Fibroblast of lung (primary cell): ENCODE data around the gene FGF5.

Experiments
- EZH2 ChIP-seq: IDR thresholded peaks from 2 replicates; pipeline ENCODE4 v1.5.1; 2012; ENCODE audit warnings: low read length, control low read depth, mild to moderate bottlenecking; ENCODE audit errors: missing control alignments
- TF ChIP-seq, protein P1 (sequence below), 2 donors: IDR thresholded peaks in 1 of 2; conservative IDR thresholded peaks in 1 of 2; 1 replicate in 1 of 2; 2 replicates in 1 of 2; pipeline ENCODE4 v1.5.1; 2011 to 2012; ENCODE audit warnings: low read length in 2 of 2, control low read depth in 1 of 2, inconsistent platforms in 1 of 2, low read depth in 1 of 2, mild to moderate bottlenecking in 1 of 2

GRCh38 chr4:80226094-80226493 lies 40.4 kb upstream of the FGF5 start:
- TF ChIP-seq, protein P1, sequence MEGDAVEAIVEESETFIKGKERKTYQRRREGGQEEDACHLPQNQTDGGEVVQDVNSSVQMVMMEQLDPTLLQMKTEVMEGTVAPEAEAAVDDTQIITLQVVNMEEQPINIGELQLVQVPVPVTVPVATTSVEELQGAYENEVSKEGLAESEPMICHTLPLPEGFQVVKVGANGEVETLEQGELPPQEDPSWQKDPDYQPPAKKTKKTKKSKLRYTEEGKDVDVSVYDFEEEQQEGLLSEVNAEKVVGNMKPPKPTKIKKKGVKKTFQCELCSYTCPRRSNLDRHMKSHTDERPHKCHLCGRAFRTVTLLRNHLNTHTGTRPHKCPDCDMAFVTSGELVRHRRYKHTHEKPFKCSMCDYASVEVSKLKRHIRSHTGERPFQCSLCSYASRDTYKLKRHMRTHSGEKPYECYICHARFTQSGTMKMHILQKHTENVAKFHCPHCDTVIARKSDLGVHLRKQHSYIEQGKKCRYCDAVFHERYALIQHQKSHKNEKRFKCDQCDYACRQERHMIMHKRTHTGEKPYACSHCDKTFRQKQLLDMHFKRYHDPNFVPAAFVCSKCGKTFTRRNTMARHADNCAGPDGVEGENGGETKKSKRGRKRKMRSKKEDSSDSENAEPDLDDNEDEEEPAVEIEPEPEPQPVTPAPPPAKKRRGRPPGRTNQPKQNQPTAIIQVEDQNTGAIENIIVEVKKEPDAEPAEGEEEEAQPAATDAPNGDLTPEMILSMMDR (conservative IDR thresholded peaks at IDR 0.05 in 1 of 2, IDR thresholded peaks at IDR 0.05 in 1 of 2; ENCODE audit: low read depth in 1 of 2, low read length in 2 of 2), result no peak
- TF ChIP-seq EZH2, result no peak
